Adipocyte (in vitro differentiated cells): ENCODE measurements around the gene SMU1.
"Not testable (repeated sequence)": the region's sequence is repeated elsewhere in the genome, so short reads cannot be mapped to it uniquely, and the experiment has no call there.

Experiments
- DNase-seq: peaks from one replicate; pipeline ENCODE4 v3.0.0-alpha.2; 2015; ENCODE audit warnings: low read depth
- H3K27me3 ChIP-seq: replicated peaks from 2 replicates; pipeline ENCODE4 v1.7.0; 2013; ENCODE audit warnings: mild to moderate bottlenecking, low read length, moderate library complexity; ENCODE audit not compliant: control insufficient read depth, insufficient read depth
- H3K36me3 ChIP-seq: 2 replicates; pipeline ENCODE4 v1.7.0; 2013; ENCODE audit warnings: low read length, mild to moderate bottlenecking, moderate library complexity; ENCODE audit not compliant: control insufficient read depth, insufficient read depth, severe bottlenecking
- H3K4me1 ChIP-seq: 2 replicates; pipeline ENCODE4 v1.7.0; 2013; ENCODE audit warnings: mild to moderate bottlenecking, low read length, moderate library complexity; ENCODE audit not compliant: control insufficient read depth, insufficient read depth
- H3K4me3 ChIP-seq: 2 replicates; pipeline ENCODE4 v1.7.0; 2013; ENCODE audit warnings: mild to moderate bottlenecking, low read length, moderate library complexity
- H3K9ac ChIP-seq: 2 replicates; pipeline ENCODE4 v1.7.0; 2013; ENCODE audit warnings: mild to moderate bottlenecking, low read length, moderate library complexity
- H3K9me3 ChIP-seq: 2 replicates; pipeline ENCODE4 v1.7.0; 2013; ENCODE audit warnings: mild to moderate bottlenecking, low read length, moderate library complexity; ENCODE audit not compliant: control insufficient read depth

SMU1 gene

GRCh38 chr9:33011831-33012230, 64.6 kb downstream of the SMU1 start:
- Histone ChIP-seq H3K9ac (no peak overlapping the region), H3K36me3 (no peaks in the 10 kb centered on the region), H3K9me3 (no peaks in the 10 kb centered on the region), H3K4me3 (no peak overlapping the region), H3K4me1 (peaks cover 6% of the 10 kb centered on the region), H3K27me3 (no peaks in the 10 kb centered on the region)
- DNase-seq = no peak

GRCh38 chr9:33007755-33008154, 68.7 kb downstream of the SMU1 start:
- Histone ChIP-seq H3K9me3 (no peaks in the 10 kb centered on the region), H3K9ac (no peak overlapping the region), H3K4me3 (no peak overlapping the region), H3K27me3 (no peaks in the 10 kb centered on the region), H3K4me1 (peaks cover 5% of the 10 kb centered on the region), H3K36me3 (no peaks in the 10 kb centered on the region)
- DNase-seq = no peak

GRCh38 chr9:33005335-33005734, 71.1 kb downstream of the SMU1 start:
- not testable (repeated sequence) for H3K27me3 ChIP-seq, H3K36me3 ChIP-seq, H3K9me3 ChIP-seq, DNase-seq, H3K9ac ChIP-seq, H3K4me1 ChIP-seq, H3K4me3 ChIP-seq

- H3K4me1 ChIP-seq, H3K9me3 ChIP-seq, H3K27me3 ChIP-seq: not testable (repeated sequence)
- Histone ChIP-seq H3K4me3 (peak overlapping the region; percentile 100), H3K36me3 (peaks cover 17% of the 10 kb centered on the region), H3K9ac (peak overlapping the region; percentile 98)
- DNase-seq = peak; percentile 39
These were observed 75.8 kb downstream of the SMU1 start for GRCh38 chr9:33000682-33001055.

GRCh38 chr9:32992595-32993238, 83.8 kb downstream of the SMU1 start:
- H3K9me3 ChIP-seq = no peaks in the 10 kb centered on the region
- H3K36me3 ChIP-seq = peaks cover 43% of the 10 kb centered on the region
- H3K4me1 ChIP-seq = peaks cover 12% of the 10 kb centered on the region
- H3K4me3 ChIP-seq = no peak overlapping the region
- H3K9ac ChIP-seq = no peak overlapping the region
- H3K27me3 ChIP-seq = no peaks in the 10 kb centered on the region
- DNase-seq = no peak

- Histone ChIP-seq H3K4me1 (peaks cover 12% of the 10 kb centered on the region), H3K9me3 (no peaks in the 10 kb centered on the region), H3K9ac (no peak overlapping the region), H3K36me3 (peaks cover 46% of the 10 kb centered on the region), H3K27me3 (no peaks in the 10 kb centered on the region), H3K4me3 (no peak overlapping the region)
- DNase-seq = no peak
These were observed 84.4 kb downstream of the SMU1 start for GRCh38 chr9:32991897-32992594.
